ENCODE results near the gene CMSS1.

Gene CMSS1

GRCh38 chr3:100072326-100073048 is 254.8 kb downstream of the CMSS1 start:
- Histone ChIP-seq H3K9me3 (no peaks in the 10 kb centered on the region), H3K27me3 (no peaks in the 10 kb centered on the region), H3K4me1 (no peaks in the 10 kb centered on the region), H3K4me3 (ENCODE audit: low read depth, low read length) (no peak overlapping the region), H3K36me3 (no peaks in the 10 kb centered on the region; the same call in 1 of the 2 replicates)
- TF ChIP-seq, protein P1, sequence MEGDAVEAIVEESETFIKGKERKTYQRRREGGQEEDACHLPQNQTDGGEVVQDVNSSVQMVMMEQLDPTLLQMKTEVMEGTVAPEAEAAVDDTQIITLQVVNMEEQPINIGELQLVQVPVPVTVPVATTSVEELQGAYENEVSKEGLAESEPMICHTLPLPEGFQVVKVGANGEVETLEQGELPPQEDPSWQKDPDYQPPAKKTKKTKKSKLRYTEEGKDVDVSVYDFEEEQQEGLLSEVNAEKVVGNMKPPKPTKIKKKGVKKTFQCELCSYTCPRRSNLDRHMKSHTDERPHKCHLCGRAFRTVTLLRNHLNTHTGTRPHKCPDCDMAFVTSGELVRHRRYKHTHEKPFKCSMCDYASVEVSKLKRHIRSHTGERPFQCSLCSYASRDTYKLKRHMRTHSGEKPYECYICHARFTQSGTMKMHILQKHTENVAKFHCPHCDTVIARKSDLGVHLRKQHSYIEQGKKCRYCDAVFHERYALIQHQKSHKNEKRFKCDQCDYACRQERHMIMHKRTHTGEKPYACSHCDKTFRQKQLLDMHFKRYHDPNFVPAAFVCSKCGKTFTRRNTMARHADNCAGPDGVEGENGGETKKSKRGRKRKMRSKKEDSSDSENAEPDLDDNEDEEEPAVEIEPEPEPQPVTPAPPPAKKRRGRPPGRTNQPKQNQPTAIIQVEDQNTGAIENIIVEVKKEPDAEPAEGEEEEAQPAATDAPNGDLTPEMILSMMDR (IDR thresholded peaks at IDR 0.05; ENCODE audit: low read depth, low read length) = no peak
- DNase-seq = no peak

GRCh38 chr3:100073049-100073713 is 255.5 kb downstream of the CMSS1 start:
- TF ChIP-seq, protein P1 (IDR thresholded peaks at IDR 0.05; ENCODE audit: low read depth, low read length) = no peak
- H3K36me3 ChIP-seq = no peaks in the 10 kb centered on the region; the same call in 1 of the 2 replicates
- H3K4me1 ChIP-seq = no peaks in the 10 kb centered on the region
- H3K4me3 ChIP-seq (ENCODE audit: low read depth, low read length) = no peak overlapping the region
- no peak for DNase-seq
- no peaks in the 10 kb centered on the region for H3K9me3 ChIP-seq
- no peaks in the 10 kb centered on the region for H3K27me3 ChIP-seq

GRCh38 chr3:100073714-100074307 is 256.1 kb downstream of the CMSS1 start:
- Histone ChIP-seq H3K27me3 (no peaks in the 10 kb centered on the region), H3K4me3 (ENCODE audit: low read depth, low read length) (no peak overlapping the region), H3K9me3 (no peaks in the 10 kb centered on the region), H3K4me1 (no peaks in the 10 kb centered on the region), H3K36me3 (no peaks in the 10 kb centered on the region)
- DNase-seq = no peak
- TF ChIP-seq, protein P1 (IDR thresholded peaks at IDR 0.05; ENCODE audit: low read depth, low read length) = no peak

GRCh38 chr3:100075196-100075595 is 257.5 kb downstream of the CMSS1 start:
- no peak overlapping the region for H3K4me3 ChIP-seq (ENCODE audit: low read depth, low read length)
- no peaks in the 10 kb centered on the region for H3K4me1 ChIP-seq
- DNase-seq = no peak
- no peaks in the 10 kb centered on the region for H3K36me3 ChIP-seq
- H3K27me3 ChIP-seq = no peaks in the 10 kb centered on the region
- H3K9me3 ChIP-seq = no peaks in the 10 kb centered on the region
- TF ChIP-seq, protein P1 (IDR thresholded peaks at IDR 0.05; ENCODE audit: low read depth, low read length) = no peak

GRCh38 chr3:100075851-100076730 is 258.4 kb downstream of the CMSS1 start:
- TF ChIP-seq, protein P1 (IDR thresholded peaks at IDR 0.05; ENCODE audit: low read depth, low read length) = no peak
- no peaks in the 10 kb centered on the region for H3K27me3 ChIP-seq
- no peak for DNase-seq
- no peaks in the 10 kb centered on the region for H3K4me1 ChIP-seq
- no peak overlapping the region for H3K4me3 ChIP-seq (ENCODE audit: low read depth, low read length)
- no peaks in the 10 kb centered on the region for H3K9me3 ChIP-seq
- H3K36me3 ChIP-seq = no peaks in the 10 kb centered on the region
